HepG2 (cell line): ENCODE results near the gene DEFB131B. TPM values are rescaled to one million over a fixed set of nuclear protein-coding genes. Genes with fewer than 3 reads are reported as not detected.
A peak's percentile ranks its signal among the peaks of the same experiment; 100 is the strongest.

Source experiments
- AHDC1 ChIP-seq: sonication (generic); formaldehyde crosslinking; IDR thresholded peaks from 2 replicates; pipeline ENCODE4 v1.5.1; 2020; ENCODE audit warnings: mild to moderate bottlenecking, missing genetic modification reagents, borderline replicate concordance
- ARHGAP35 ChIP-seq: sonication (generic); formaldehyde crosslinking; IDR thresholded peaks from 2 replicates; pipeline ENCODE4 v1.9.0; 2022; ENCODE audit warnings: mild to moderate bottlenecking, inconsistent platforms, moderate library complexity, missing genetic modification reagents, borderline replicate concordance
- NR1H2 ChIP-seq: sonication (generic); formaldehyde crosslinking; IDR thresholded peaks from 2 replicates; pipeline ENCODE4 v1.8.1; 2022; ENCODE audit warnings: low read depth, missing genetic modification reagents, borderline replicate concordance
- NR2F1 ChIP-seq, 2 experiments: fragments of 450-650 bp in 1 of 2; formaldehyde crosslinking in 1 of 2; IDR thresholded peaks; 2 replicates each; pipeline versions ENCODE4 v1.5.0 to v1.6.1; 2016 to 2020; ENCODE audit warnings: mild to moderate bottlenecking in 1 of 2, missing compliant biosample characterization in 1 of 2, missing genetic modification reagents in 1 of 2, moderate library complexity in 1 of 2
- RERE ChIP-seq: IDR thresholded peaks from 2 replicates; pipeline ENCODE4 v1.6.1; 2016; ENCODE audit warnings: low read depth, missing genetic modification reagents, missing compliant biosample characterization
- SIX1 ChIP-seq: sonication (generic); formaldehyde crosslinking; IDR thresholded peaks from 2 replicates; pipeline ENCODE4 v1.4.0; 2020; ENCODE audit warnings: missing genetic modification reagents, borderline replicate concordance
- polyA plus RNA-seq, 8 experiments: library from polyadenylated mRNA; depleted of rRNA in 3 of 8; stranded (reverse) in 7 of 8; unstranded in 1 of 8; fragments of >200 nt; fragmentation: Illumina TruSeq in 4 of 8; extraction: Trizol in 4 of 8; gene quantifications; 2 replicates each; pipeline versions ENCODE4 v1.2.1 to v1.2.3, GENCODE V29; 2011 to 2016; ENCODE audit warnings: low read depth in 4 of 8, missing spikeins in 1 of 8, mixed read lengths in 1 of 8; ENCODE audit not compliant: insufficient read depth in 1 of 8
- total RNA-seq, 5 experiments: library from RNA; depleted of rRNA; stranded (reverse); fragments of >200 nt; fragmentation: Illumina TruSeq; extraction: Trizol; gene quantifications; 2 replicates each; pipeline ENCODE4 v1.2.3, GENCODE V29; 2016; ENCODE audit warnings: low read depth in 1 of 5
- TF ChIP-seq, protein P1 (sequence below): sonication (generic); formaldehyde crosslinking; IDR thresholded peaks from 2 replicates; pipeline ENCODE4 v1.4.0; 2020; ENCODE audit warnings: missing genetic modification reagents

The DEFB131B gene
- total and polyA plus RNA-seq, 2 of the 13 experiments (the other 11 are each of a cell fraction or from before 2014, with no cell fraction given), result not detected

DNA sequence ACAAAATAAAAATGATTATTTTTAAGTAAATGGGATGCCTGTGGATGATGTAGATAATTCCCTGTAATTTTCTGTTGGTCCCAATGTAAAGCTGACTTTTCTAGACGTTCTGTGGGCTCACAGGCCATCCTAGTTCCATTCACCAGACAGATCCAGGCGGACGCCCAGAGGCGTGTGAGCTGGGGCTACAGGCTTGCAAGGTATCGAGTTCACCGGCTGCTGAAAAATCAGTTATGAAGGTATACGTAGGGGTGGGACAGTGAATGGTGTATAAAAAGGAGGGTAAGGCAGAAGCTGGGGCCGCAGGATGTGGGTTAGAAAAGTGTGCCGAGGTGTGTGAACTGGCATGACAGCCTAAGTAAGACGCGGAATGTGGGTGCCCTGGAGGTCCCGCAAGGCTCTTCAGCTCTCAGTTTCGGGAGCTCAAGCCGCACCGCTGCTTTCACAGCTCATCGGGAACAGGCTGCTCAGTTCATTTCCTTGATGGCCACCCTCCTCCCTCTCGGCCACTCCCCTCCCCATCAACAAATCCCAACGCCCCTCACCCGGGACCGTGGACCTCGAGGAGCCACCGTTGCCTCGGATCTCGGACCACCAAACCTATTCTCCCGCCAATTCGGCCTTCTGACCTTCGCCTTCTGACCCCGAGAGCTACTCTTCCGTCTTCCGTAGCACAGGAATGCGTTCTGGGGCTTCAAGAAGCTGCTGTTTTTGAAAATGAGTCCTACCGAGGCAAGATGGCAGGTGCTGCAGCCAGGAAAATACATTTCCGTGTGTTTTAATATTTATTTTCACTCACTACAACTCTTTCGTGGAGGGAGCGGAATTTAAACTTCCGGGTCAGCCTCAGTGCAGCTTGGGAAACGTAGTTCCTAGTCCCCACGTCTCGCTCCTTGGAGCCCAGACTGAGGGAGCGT, 49.8 kb downstream of the DEFB131B start, which contains the start of gene XNDC1N (continued):
- TF ChIP-seq, protein P1, sequence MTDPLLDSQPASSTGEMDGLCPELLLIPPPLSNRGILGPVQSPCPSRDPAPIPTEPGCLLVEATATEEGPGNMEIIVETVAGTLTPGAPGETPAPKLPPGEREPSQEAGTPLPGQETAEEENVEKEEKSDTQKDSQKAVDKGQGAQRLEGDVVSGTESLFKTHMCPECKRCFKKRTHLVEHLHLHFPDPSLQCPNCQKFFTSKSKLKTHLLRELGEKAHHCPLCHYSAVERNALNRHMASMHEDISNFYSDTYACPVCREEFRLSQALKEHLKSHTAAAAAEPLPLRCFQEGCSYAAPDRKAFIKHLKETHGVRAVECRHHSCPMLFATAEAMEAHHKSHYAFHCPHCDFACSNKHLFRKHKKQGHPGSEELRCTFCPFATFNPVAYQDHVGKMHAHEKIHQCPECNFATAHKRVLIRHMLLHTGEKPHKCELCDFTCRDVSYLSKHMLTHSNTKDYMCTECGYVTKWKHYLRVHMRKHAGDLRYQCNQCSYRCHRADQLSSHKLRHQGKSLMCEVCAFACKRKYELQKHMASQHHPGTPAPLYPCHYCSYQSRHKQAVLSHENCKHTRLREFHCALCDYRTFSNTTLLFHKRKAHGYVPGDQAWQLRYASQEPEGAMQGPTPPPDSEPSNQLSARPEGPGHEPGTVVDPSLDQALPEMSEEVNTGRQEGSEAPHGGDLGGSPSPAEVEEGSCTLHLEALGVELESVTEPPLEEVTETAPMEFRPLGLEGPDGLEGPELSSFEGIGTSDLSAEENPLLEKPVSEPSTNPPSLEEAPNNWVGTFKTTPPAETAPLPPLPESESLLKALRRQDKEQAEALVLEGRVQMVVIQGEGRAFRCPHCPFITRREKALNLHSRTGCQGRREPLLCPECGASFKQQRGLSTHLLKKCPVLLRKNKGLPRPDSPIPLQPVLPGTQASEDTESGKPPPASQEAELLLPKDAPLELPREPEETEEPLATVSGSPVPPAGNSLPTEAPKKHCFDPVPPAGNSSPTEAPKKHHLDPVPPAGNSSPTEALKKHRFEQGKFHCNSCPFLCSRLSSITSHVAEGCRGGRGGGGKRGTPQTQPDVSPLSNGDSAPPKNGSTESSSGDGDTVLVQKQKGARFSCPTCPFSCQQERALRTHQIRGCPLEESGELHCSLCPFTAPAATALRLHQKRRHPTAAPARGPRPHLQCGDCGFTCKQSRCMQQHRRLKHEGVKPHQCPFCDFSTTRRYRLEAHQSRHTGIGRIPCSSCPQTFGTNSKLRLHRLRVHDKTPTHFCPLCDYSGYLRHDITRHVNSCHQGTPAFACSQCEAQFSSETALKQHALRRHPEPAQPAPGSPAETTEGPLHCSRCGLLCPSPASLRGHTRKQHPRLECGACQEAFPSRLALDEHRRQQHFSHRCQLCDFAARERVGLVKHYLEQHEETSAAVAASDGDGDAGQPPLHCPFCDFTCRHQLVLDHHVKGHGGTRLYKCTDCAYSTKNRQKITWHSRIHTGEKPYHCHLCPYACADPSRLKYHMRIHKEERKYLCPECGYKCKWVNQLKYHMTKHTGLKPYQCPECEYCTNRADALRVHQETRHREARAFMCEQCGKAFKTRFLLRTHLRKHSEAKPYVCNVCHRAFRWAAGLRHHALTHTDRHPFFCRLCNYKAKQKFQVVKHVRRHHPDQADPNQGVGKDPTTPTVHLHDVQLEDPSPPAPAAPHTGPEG (CRISPR knock-in tag), result no peak
- TF ChIP-seq AHDC1, result peak; percentile 60; the same call in 1 of the 2 replicates
- no peak for TF ChIP-seq NR1H2 (CRISPR knock-in tag)
- TF ChIP-seq SIX1 (CRISPR knock-in tag), result 0 out of 2 replicates have a peak, but pooled peaks have one; percentile 20
- TF ChIP-seq NR2F1 (CRISPR knock-in tag; IDR thresholded peaks at IDR 0.05), result peak in 1 of 2 experiments; percentile 83; a peak in 1 of 4 replicates
- no peak for TF ChIP-seq ARHGAP35 (CRISPR knock-in tag)
- no peak for TF ChIP-seq RERE (CRISPR knock-in tag)
